Left ventricle myocardium inferior (tissue), 1 donor: Measurements from ENCODE around the gene LBP. TPM values are rescaled to one million over a fixed set of nuclear protein-coding genes. Genes with fewer than 3 reads are reported as not detected.
"Not testable (repeated sequence)": the region's sequence is repeated elsewhere in the genome, so short reads cannot be mapped to it uniquely, and the experiment has no call there.

Experiments
- DNase-seq: peaks from one replicate; pipeline ENCODE4 v3.0.0-alpha.2; 2020
- H3K27ac ChIP-seq: fragments of 200-600 bp; replicated peaks from 2 replicates; pipeline ENCODE4 v1.8.0; 2021
- H3K27me3 ChIP-seq: fragments of 200-600 bp; 2 replicates; pipeline ENCODE4 v1.8.0; 2021; ENCODE audit warnings: low read depth
- H3K36me3 ChIP-seq: fragments of 200-600 bp; 2 replicates; pipeline ENCODE4 v1.8.0; 2021
- H3K4me1 ChIP-seq: fragments of 200-600 bp; 2 replicates; pipeline ENCODE4 v1.8.0; 2021
- H3K4me3 ChIP-seq: fragments of 200-600 bp; 2 replicates; pipeline ENCODE4 v1.8.0; 2021; ENCODE audit warnings: mild to moderate bottlenecking, moderate library complexity
- H3K9me3 ChIP-seq: fragments of 200-600 bp; replicated peaks from 2 replicates; pipeline ENCODE4 v1.8.0; 2021
- CTCF ChIP-seq: fragments of 200-600 bp; IDR thresholded peaks from 2 replicates; pipeline ENCODE4 v1.8.0; 2021; ENCODE audit warnings: antibody characterized with exemption, mild to moderate bottlenecking, borderline replicate concordance
- intact Hi-C: fragments of 100-400 bp; cut with micrococcal nuclease; formaldehyde crosslinking; loops from one replicate; pipeline ENCODE4 v1.11.0; 2022
- total RNA-seq: library from RNA; stranded (reverse); fragmentation: NEBNext Ultra II Directional; extraction: Animal tissue kit (Norgen Biotek cat#: 25700); gene quantifications from one replicate; pipeline ENCODE4 v1.2.1, GENCODE V29; 2021
- donor health status: DM: no; HTN: yes; CAD: no; lungs with severe emphysema.

Gene LBP
- total RNA-seq, 1 donor from 2014 or later, result 0.19 TPM

- H3K4me1 ChIP-seq, result peaks cover 4% of the 10 kb centered on the region
- peaks cover 6% of the 10 kb centered on the region for H3K27me3 ChIP-seq
- DNase-seq, result no peak
- no peak overlapping the region for H3K27ac ChIP-seq
- H3K4me3 ChIP-seq, result no peak overlapping the region
- no peaks in the 10 kb centered on the region for H3K9me3 ChIP-seq
- no peak for TF ChIP-seq CTCF
- intact Hi-C loops, result no loop called here
- no peaks in the 10 kb centered on the region for H3K36me3 ChIP-seq
These were observed 27.6 kb downstream of the LBP start for GRCh38 chr20:38373898-38374297.

- no peak for DNase-seq
- Histone ChIP-seq H3K27me3 (peaks cover 13% of the 10 kb centered on the region), H3K36me3 (no peaks in the 10 kb centered on the region), H3K27ac (no peak overlapping the region), H3K4me3 (no peak overlapping the region), H3K9me3 (no peaks in the 10 kb centered on the region), H3K4me1 (peaks cover 4% of the 10 kb centered on the region)
- intact Hi-C loops, result no loop called here
- no peak for TF ChIP-seq CTCF
These were observed 30.9 kb downstream of the LBP start for GRCh38 chr20:38377039-38377685.

- intact Hi-C loops, H3K9me3 ChIP-seq, H3K36me3 ChIP-seq, DNase-seq, H3K4me3 ChIP-seq, H3K4me1 ChIP-seq, H3K27ac ChIP-seq: not testable (repeated sequence)
- H3K27me3 ChIP-seq, result peaks cover 14% of the 10 kb centered on the region
These were observed 31.6 kb downstream of the LBP start for GRCh38 chr20:38377838-38378237.

GRCh38 chr20:38383147-38383546, 36.9 kb downstream of the LBP start:
- no peaks in the 10 kb centered on the region for H3K4me1 ChIP-seq
- no peaks in the 10 kb centered on the region for H3K36me3 ChIP-seq
- H3K27me3 ChIP-seq, result peaks cover 38% of the 10 kb centered on the region
- no peak for TF ChIP-seq CTCF
- no peaks in the 10 kb centered on the region for H3K9me3 ChIP-seq
- H3K4me3 ChIP-seq, result no peak overlapping the region
- intact Hi-C loops, result no loop called here
- H3K27ac ChIP-seq, result no peak overlapping the region
- no peak for DNase-seq

- Histone ChIP-seq H3K27ac (no peak overlapping the region), H3K36me3 (no peaks in the 10 kb centered on the region), H3K27me3 (peaks cover 31% of the 10 kb centered on the region), H3K4me1 (no peaks in the 10 kb centered on the region), H3K9me3 (peaks cover 5% of the 10 kb centered on the region), H3K4me3 (no peak overlapping the region)
- no peak for DNase-seq
- TF ChIP-seq CTCF, result no peak
- intact Hi-C loops, result no loop called here
These were observed 39.7 kb downstream of the LBP start for GRCh38 chr20:38386004-38386403.

- Histone ChIP-seq H3K27ac (no peak overlapping the region), H3K27me3 (peaks cover 31% of the 10 kb centered on the region), H3K36me3 (no peaks in the 10 kb centered on the region), H3K4me3 (no peak overlapping the region), H3K4me1 (no peaks in the 10 kb centered on the region), H3K9me3 (peaks cover 5% of the 10 kb centered on the region)
- no peak for DNase-seq
- intact Hi-C loops, result no loop called here
- TF ChIP-seq CTCF, result no peak
These were observed 40.6 kb downstream of the LBP start for GRCh38 chr20:38386851-38387250.
